Keratinocyte (primary cell): ENCODE results near the gene GALT. TPM values are rescaled to one million over a fixed set of nuclear protein-coding genes. Genes with fewer than 3 reads are reported as not detected.

ENCODE experiments used
- DNase-seq: peaks from one replicate; pipeline ENCODE4 v3.0.0-alpha.2; 2011; ENCODE audit warnings: low read depth, missing footprints, low spot score
- FAIRE-seq: peaks from 2 replicates; lab custom pipeline; 2011; peaks lifted over from hg19 to GRCh38; lab: Jason Lieb, UNC
- H2AFZ ChIP-seq: 2 replicates; pipeline ENCODE4 v1.6.0; 2012; ENCODE audit warnings: low read length, control low read depth, inconsistent platforms; ENCODE audit not compliant: control insufficient read depth
- H3K27ac ChIP-seq: 2 replicates; pipeline ENCODE4 v1.5.1; 2011; ENCODE audit warnings: low read length; ENCODE audit not compliant: control insufficient read depth, insufficient read depth
- H3K27me3 ChIP-seq: 3 replicates; pipeline ENCODE4 v1.6.0; 2011; ENCODE audit warnings: low read length; ENCODE audit not compliant: control insufficient read depth, insufficient read depth; ENCODE audit errors: extremely low read depth
- H3K36me3 ChIP-seq, 2 experiments: 2 replicates in 1 of 2; 3 replicates in 1 of 2; pipeline ENCODE4 v1.5.1; 2011; ENCODE audit warnings: low read length in 2 of 2, mild to moderate bottlenecking in 1 of 2; ENCODE audit not compliant: control insufficient read depth in 2 of 2, insufficient read depth in 2 of 2; ENCODE audit errors: extremely low read depth in 1 of 2
- H3K4me1 ChIP-seq: 3 replicates; pipeline ENCODE4 v1.5.1; 2011; ENCODE audit warnings: low read length; ENCODE audit not compliant: control insufficient read depth, insufficient read depth; ENCODE audit errors: extremely low read depth
- H3K4me2 ChIP-seq: 3 replicates; pipeline ENCODE4 v1.6.0; 2011; ENCODE audit warnings: low read depth, low read length; ENCODE audit not compliant: control insufficient read depth, insufficient read depth; ENCODE audit errors: extremely low read depth
- H3K4me3 ChIP-seq, 3 experiments: fragments of 200-600 bp in 1 of 3; sonication (generic) in 1 of 3; 2 replicates in 2 of 3; 3 replicates in 1 of 3; pipeline ENCODE4 v1.5.1; 2011 to 2016; ENCODE audit warnings: low read length in 3 of 3, mild to moderate bottlenecking in 3 of 3, control low read depth in 2 of 3, inconsistent platforms in 1 of 3, low read depth in 1 of 3, mixed read lengths in 1 of 3, mixed run types in 1 of 3, moderate library complexity in 1 of 3; ENCODE audit not compliant: control insufficient read depth in 2 of 3, insufficient read depth in 2 of 3; ENCODE audit errors: extremely low read depth in 1 of 3
- H3K79me2 ChIP-seq: 2 replicates; pipeline ENCODE4 v1.6.0; 2012; ENCODE audit warnings: low read length; ENCODE audit not compliant: control insufficient read depth, insufficient read depth
- H3K9ac ChIP-seq: 3 replicates; pipeline ENCODE4 v1.6.0; 2011; ENCODE audit warnings: low read length; ENCODE audit not compliant: control insufficient read depth, insufficient read depth; ENCODE audit errors: extremely low read depth
- H3K9me1 ChIP-seq: 3 replicates; pipeline ENCODE4 v1.6.0; 2011; ENCODE audit warnings: low read length; ENCODE audit not compliant: control insufficient read depth, insufficient read depth; ENCODE audit errors: extremely low read depth
- H3K9me3 ChIP-seq: 2 replicates; pipeline ENCODE4 v1.5.1; 2012; ENCODE audit warnings: low read depth, low read length; ENCODE audit not compliant: control insufficient read depth
- H4K20me1 ChIP-seq: 3 replicates; pipeline ENCODE4 v1.6.0; 2011; ENCODE audit warnings: low read length; ENCODE audit not compliant: control insufficient read depth, insufficient read depth; ENCODE audit errors: extremely low read depth
- EZH2 ChIP-seq: IDR thresholded peaks from one replicate; pipeline ENCODE4 v1.6.1; 2012; ENCODE audit warnings: inconsistent platforms, mild to moderate bottlenecking, low read length, moderate library complexity
- dilution Hi-C: fragments of 300-500 bp; cut with MboI; formaldehyde crosslinking; loops from one replicate; pipeline ENCODE4 v1.7.0; 2020; ENCODE audit warnings: low sequenced_read_pairs; ENCODE audit not compliant: extremely low pct_ligation_motif_present
- polyA plus RNA-seq, 5 experiments: library from polyadenylated mRNA; depleted of rRNA in 3 of 5; stranded (reverse) in 3 of 5; stranded (forward) in 1 of 5; unstranded in 1 of 5; fragments of >200 nt; gene quantifications; 1 replicate in 1 of 5; 2 replicates in 3 of 5; 3 replicates in 1 of 5; pipeline versions ENCODE4 v1.2.1 to v1.2.3, GENCODE V29; 2011 to 2012; ENCODE audit warnings: missing spikeins in 2 of 5, low read depth in 1 of 5, low replicate concordance in 1 of 5
- TF ChIP-seq, protein P1 (sequence below), 3 experiments: IDR thresholded peaks in 1 of 3; conservative IDR thresholded peaks in 1 of 3; optimal IDR thresholded peaks in 1 of 3; 2 replicates in 2 of 3; 3 replicates in 1 of 3; pipeline versions ENCODE3 to v1.5.1; 2011; ENCODE audit warnings: low read length in 3 of 3, mild to moderate bottlenecking in 3 of 3, moderate library complexity in 2 of 3, control low read depth in 1 of 3, inconsistent platforms in 1 of 3; ENCODE audit not compliant: insufficient read depth in 2 of 3; ENCODE audit errors: extremely low read depth in 1 of 3

Gene GALT
- polyA plus RNA-seq, 1 donor (not counting 4 experiments of a cell fraction or from before 2014, with no cell fraction given), result 30.8 TPM

DNA sequence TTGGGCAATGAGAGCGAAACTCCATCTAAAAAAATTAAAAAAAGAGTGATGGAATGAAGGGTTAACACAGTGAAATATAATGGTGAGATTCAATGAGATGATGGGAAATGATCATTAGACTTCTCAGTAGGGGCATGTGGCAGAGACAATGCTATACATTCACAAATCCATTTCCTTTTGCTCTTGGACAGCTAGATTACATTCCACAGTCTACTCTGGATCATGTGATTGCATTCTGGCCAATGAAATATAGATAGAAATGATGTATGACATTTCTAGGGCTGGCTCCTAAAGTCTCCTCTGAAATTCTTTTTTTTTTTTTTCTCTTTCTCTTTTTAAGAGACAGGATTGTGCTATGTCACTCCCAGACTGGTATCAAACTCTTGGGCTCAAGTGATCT lies 3.8 kb upstream of the GALT start:
- Histone ChIP-seq H3K9me1 (no peaks in the 10 kb centered on the region), H3K4me3 (no peak overlapping the region), H2AFZ (no peak overlapping the region), H3K27ac (no peak overlapping the region), H3K9me3 (no peaks in the 10 kb centered on the region), H4K20me1 (no peaks in the 10 kb centered on the region), H3K4me1 (peaks cover 21% of the 10 kb centered on the region), H3K27me3 (no peaks in the 10 kb centered on the region), H3K9ac (no peak overlapping the region), H3K4me2 (no peak overlapping the region), H3K79me2 (peaks cover 7% of the 10 kb centered on the region), H3K36me3 (no peaks in the 10 kb centered on the region)
- no peak for DNase-seq
- no peak for FAIRE-seq
- dilution Hi-C loops, result no loop called here
- no peak for TF ChIP-seq EZH2
- TF ChIP-seq, protein P1, sequence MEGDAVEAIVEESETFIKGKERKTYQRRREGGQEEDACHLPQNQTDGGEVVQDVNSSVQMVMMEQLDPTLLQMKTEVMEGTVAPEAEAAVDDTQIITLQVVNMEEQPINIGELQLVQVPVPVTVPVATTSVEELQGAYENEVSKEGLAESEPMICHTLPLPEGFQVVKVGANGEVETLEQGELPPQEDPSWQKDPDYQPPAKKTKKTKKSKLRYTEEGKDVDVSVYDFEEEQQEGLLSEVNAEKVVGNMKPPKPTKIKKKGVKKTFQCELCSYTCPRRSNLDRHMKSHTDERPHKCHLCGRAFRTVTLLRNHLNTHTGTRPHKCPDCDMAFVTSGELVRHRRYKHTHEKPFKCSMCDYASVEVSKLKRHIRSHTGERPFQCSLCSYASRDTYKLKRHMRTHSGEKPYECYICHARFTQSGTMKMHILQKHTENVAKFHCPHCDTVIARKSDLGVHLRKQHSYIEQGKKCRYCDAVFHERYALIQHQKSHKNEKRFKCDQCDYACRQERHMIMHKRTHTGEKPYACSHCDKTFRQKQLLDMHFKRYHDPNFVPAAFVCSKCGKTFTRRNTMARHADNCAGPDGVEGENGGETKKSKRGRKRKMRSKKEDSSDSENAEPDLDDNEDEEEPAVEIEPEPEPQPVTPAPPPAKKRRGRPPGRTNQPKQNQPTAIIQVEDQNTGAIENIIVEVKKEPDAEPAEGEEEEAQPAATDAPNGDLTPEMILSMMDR (optimal IDR thresholded peaks at IDR 0.05 in 1 of 3, IDR thresholded peaks at IDR 0.05 in 1 of 3, conservative IDR thresholded peaks at IDR 0.05 in 1 of 3; ENCODE audit: extremely low read depth in 1 of 3, insufficient read depth in 2 of 3, low read length in 3 of 3), result no peak

GRCh38 chr9:34644766-34645314 lies 1.6 kb upstream of the GALT start:
- no peak overlapping the region for H3K9ac ChIP-seq
- DNase-seq (no peak), FAIRE-seq (no peak)
- H3K27me3 ChIP-seq, result no peaks in the 10 kb centered on the region
- H2AFZ ChIP-seq, result no peak overlapping the region
- TF ChIP-seq EZH2, result no peak
- TF ChIP-seq, protein P1 (optimal IDR thresholded peaks at IDR 0.05 in 1 of 3, IDR thresholded peaks at IDR 0.05 in 1 of 3, conservative IDR thresholded peaks at IDR 0.05 in 1 of 3; ENCODE audit: extremely low read depth in 1 of 3, insufficient read depth in 2 of 3, low read length in 3 of 3), result no peak
- peaks cover 7 to 8% of the 10 kb centered on the region in 2 experiments for H3K36me3 ChIP-seq
- dilution Hi-C loops, result no loop called here
- no peaks in the 10 kb centered on the region for H3K9me1 ChIP-seq
- peaks cover 24% of the 10 kb centered on the region for H3K4me1 ChIP-seq
- H3K79me2 ChIP-seq, result peaks cover 13% of the 10 kb centered on the region
- H3K9me3 ChIP-seq, result no peaks in the 10 kb centered on the region
- H3K4me2 ChIP-seq, result no peak overlapping the region
- no peak overlapping the region for H3K4me3 ChIP-seq
- H3K27ac ChIP-seq, result no peak overlapping the region
- H4K20me1 ChIP-seq, result no peaks in the 10 kb centered on the region
